GM12878 (cell line): ENCODE data around the gene CCSER1. TPM values are rescaled to one million over a fixed set of nuclear protein-coding genes. Genes with fewer than 3 reads are reported as not detected.
"Not testable (repeated sequence)": the region's sequence is repeated elsewhere in the genome, so short reads cannot be mapped to it uniquely, and the experiment has no call there.

Source experiments
- ATAC-seq: fragments of 200-7000 bp; cut with Tn5 transposase; 3 replicates; pipeline ENCODE4 v1.9.1; 2020; ENCODE audit warnings: mild to moderate bottlenecking, moderate library complexity
- BruUV-seq: library from RNA; stranded (reverse); fragments of 400-500 nt; replicated peaks from 2 replicates; lab custom pipeline; 2021; lab: Mats Ljungman, UMichigan
- CTCF ChIA-PET: fragments of 300-600 bp; sonication (Branson Sonifier 250); formaldehyde crosslinking; extraction: SDS; loops from one replicate; lab custom pipeline; 2021; ENCODE audit warnings: inconsistent platforms; lab: Yijun Ruan, JAX
- POLR2A ChIA-PET: fragments of 350-600 bp; formaldehyde crosslinking; extraction: SDS; loops from one replicate; lab custom pipeline; 2021; ENCODE audit warnings: inconsistent platforms; lab: Charles Lee
- RAD21 ChIA-PET: fragments of 300-600 bp; sonication (Branson Sonifier 250); formaldehyde crosslinking; loops from one replicate; lab custom pipeline; 2023; ENCODE audit warnings: antibody characterized with exemption; ENCODE audit not compliant: unreplicated experiment; lab: Charles Lee
- SMC1A ChIA-PET: fragments of 300-600 bp; sonication (Branson Sonifier 250); formaldehyde crosslinking; loops from one replicate; lab custom pipeline; 2023; ENCODE audit not compliant: unreplicated experiment, uncharacterized antibody; lab: Charles Lee
- DNase-seq: peaks from one replicate; pipeline ENCODE4 v3.0.0-alpha.2; 2011; ENCODE audit warnings: low read depth, low spot score
- FAIRE-seq: peaks from 3 replicates; lab custom pipeline; 2011; peaks lifted over from hg19 to GRCh38; lab: Jason Lieb, UNC
- H2AFZ ChIP-seq: 2 replicates; pipeline ENCODE4 v1.6.0; 2011; ENCODE audit warnings: low read depth, low read length, control low read depth; ENCODE audit not compliant: control insufficient read depth
- H3K27ac ChIP-seq: 2 replicates; pipeline ENCODE4 v1.5.1; 2011; ENCODE audit warnings: control low read depth; ENCODE audit not compliant: control insufficient read depth, insufficient read depth
- H3K27me3 ChIP-seq, 2 experiments: replicated peaks in 1 of 2; 2 replicates each; pipeline versions ENCODE4 v1.6.0 to v1.6.1; 2011; ENCODE audit warnings: low read length in 1 of 2; ENCODE audit not compliant: control insufficient read depth in 2 of 2, insufficient read depth in 2 of 2
- H3K36me3 ChIP-seq, 2 experiments: 2 replicates each; pipeline ENCODE4 v1.5.1; 2011; ENCODE audit warnings: low read length in 1 of 2; ENCODE audit not compliant: control insufficient read depth in 2 of 2, insufficient read depth in 2 of 2
- H3K4me1 ChIP-seq: 2 replicates; pipeline ENCODE4 v1.6.1; 2011; ENCODE audit warnings: mild to moderate bottlenecking, low read length, moderate library complexity, mixed read lengths; ENCODE audit not compliant: control insufficient read depth, insufficient read depth
- H3K4me2 ChIP-seq: 2 replicates; pipeline ENCODE4 v1.6.0; 2011; ENCODE audit warnings: control low read depth; ENCODE audit not compliant: control insufficient read depth, insufficient read depth
- H3K4me3 ChIP-seq: fragments of 200-600 bp; sonication (generic); 2 replicates; pipeline ENCODE4 v1.5.1; 2016
- H3K79me2 ChIP-seq: 2 replicates; pipeline ENCODE4 v1.6.0; 2011; ENCODE audit warnings: low read length; ENCODE audit not compliant: control insufficient read depth, insufficient read depth
- H3K9ac ChIP-seq: 2 replicates; pipeline ENCODE4 v1.8.0; 2011; ENCODE audit warnings: low read length, control low read depth, mixed read lengths; ENCODE audit not compliant: control insufficient read depth, insufficient read depth
- H3K9me3 ChIP-seq: replicated peaks from 3 replicates; pipeline ENCODE4 v1.5.1; 2011; ENCODE audit warnings: mild to moderate bottlenecking, low read length; ENCODE audit not compliant: control insufficient read depth, insufficient read depth
- H4K20me1 ChIP-seq: 2 replicates; pipeline ENCODE4 v1.6.0; 2011; ENCODE audit not compliant: control insufficient read depth, insufficient read depth
- BHLHE40 ChIP-seq, 2 experiments: fragments of 450-650 bp in 1 of 2; IDR thresholded peaks; 2 replicates each; pipeline ENCODE4 v1.6.1; 2011 to 2017; ENCODE audit warnings: low read depth in 2 of 2, borderline replicate concordance in 1 of 2, improper control_type of control experiment in 1 of 2, low read length in 1 of 2, mild to moderate bottlenecking in 1 of 2
- CHD4 ChIP-seq: fragments of 200-600 bp; sonication (generic); IDR thresholded peaks from 2 replicates; pipeline ENCODE4 v1.6.1; 2016; ENCODE audit warnings: mild to moderate bottlenecking
- IKZF1 ChIP-seq: fragments of 450-650 bp; conservative IDR thresholded peaks from 2 replicates; pipeline ENCODE4 v1.6.1; 2017; ENCODE audit warnings: antibody characterized with exemption, mild to moderate bottlenecking
- IRF3 ChIP-seq: fragments of 450-650 bp; IDR thresholded peaks from 2 replicates; pipeline ENCODE4 v1.6.1; 2014; ENCODE audit warnings: mild to moderate bottlenecking
- JUND ChIP-seq: IDR thresholded peaks from 2 replicates; pipeline ENCODE4 v1.6.1; 2012; ENCODE audit warnings: low read depth, mild to moderate bottlenecking, low read length, improper control_type of control experiment, moderate library complexity
- KDM1A ChIP-seq: fragments of 200-600 bp; sonication (generic); IDR thresholded peaks from 2 replicates; pipeline ENCODE4 v1.6.1; 2016; ENCODE audit warnings: borderline replicate concordance
- NFYB ChIP-seq: IDR thresholded peaks from 2 replicates; pipeline ENCODE4 v1.6.1; 2011; ENCODE audit warnings: low read depth, mild to moderate bottlenecking, low read length, improper control_type of control experiment, moderate library complexity; ENCODE audit not compliant: insufficient read depth
- NRF1 ChIP-seq: conservative IDR thresholded peaks from 2 replicates; pipeline ENCODE4 v1.6.1; 2011; ENCODE audit warnings: mild to moderate bottlenecking, low read depth, low read length, improper control_type of control experiment
- USF2 ChIP-seq: IDR thresholded peaks from 2 replicates; pipeline ENCODE4 v1.6.1; 2011; ENCODE audit warnings: low read depth, low read length, improper control_type of control experiment, borderline replicate concordance
- YBX1 ChIP-seq: fragments of 450-650 bp; IDR thresholded peaks from 2 replicates; pipeline ENCODE4 v1.6.1; 2016; ENCODE audit warnings: antibody characterized with exemption
- WGBS: methylation state at CpG from one replicate; pipeline ENCODE4 v1.1.6; 2016; ENCODE audit warnings: low lambda C conversion rate; ENCODE audit not compliant: insufficient replicate concordance, insufficient coverage; ENCODE audit errors: missing lambda C conversion rate; 5-methylcytosine and 5-hydroxymethylcytosine counted together
- in situ Hi-C: fragments of 300-500 bp; cut with MboI; formaldehyde crosslinking; loops from 9 replicates; pipeline ENCODE4 v1.14.3; 2018; ENCODE audit warnings: mixed read lengths
- intact Hi-C: fragments of 100-400 bp; cut with micrococcal nuclease; formaldehyde crosslinking; loops from one replicate; pipeline ENCODE4 v1.14.2; 2022; ENCODE audit not compliant: unreplicated experiment
- polyA plus RNA-seq, 11 experiments: library from polyadenylated mRNA; depleted of rRNA in 4 of 11; unstranded in 6 of 11; stranded (reverse) in 5 of 11; fragments of >200 nt; fragmentation: Nextera tagmentation in 4 of 11; fragmentation: Illumina TruSeq in 1 of 11; extraction: Ambion mirVana in 4 of 11; extraction: Trizol in 1 of 11; gene quantifications; 1 replicate in 1 of 11; 2 replicates in 10 of 11; pipeline versions ENCODE4 v1.2.1 to v1.2.3, GENCODE V29; 2011 to 2016; ENCODE audit warnings: inconsistent platforms in 2 of 11, missing spikeins in 2 of 11, low read depth in 1 of 11
- total RNA-seq, 4 experiments: library from RNA; depleted of rRNA in 3 of 4; stranded (reverse); fragments of >200 nt in 3 of 4; fragmentation: Illumina TruSeq in 1 of 4; extraction: Trizol in 1 of 4; gene quantifications; 2 replicates each; pipeline versions ENCODE4 v1.2.1 to v1.2.3, GENCODE V29; 2013 to 2021

The CCSER1 gene
- total and polyA plus RNA-seq, 10 of the 15 experiments (the other 5 are each of a cell fraction or from before 2014, with no cell fraction given), result 0.22 to 2.7 (median 1.0) TPM

GRCh38 chr4:90476586-90476985, 349.4 kb downstream of the CCSER1 start (continued):
- TF ChIP-seq IRF3 (no peak), CHD4 (no peak), KDM1A (no peak), NRF1 (no peak)

- H3K4me2 ChIP-seq, H4K20me1 ChIP-seq, H3K79me2 ChIP-seq, RAD21 ChIA-PET, FAIRE-seq, H3K4me1 ChIP-seq, ATAC-seq, intact Hi-C loops, POLR2A ChIA-PET, H3K27ac ChIP-seq, BruUV-seq, in situ Hi-C loops, H3K4me3 ChIP-seq, H3K9me3 ChIP-seq, H3K36me3 ChIP-seq, H2AFZ ChIP-seq, H3K27me3 ChIP-seq, CTCF ChIA-PET, H3K9ac ChIP-seq, DNase-seq: not testable (repeated sequence)
- SMC1A ChIA-PET, result interaction anchor here (1.0 kb wide), 1 partner anchor 457 kb away, joined by 4 read pairs; no protein-coding TSS in a partner anchor
- 31% methylated on average over 9 of the region's 9 CpGs for WGBS
These were observed 357.7 kb downstream of the CCSER1 start for GRCh38 chr4:90484894-90485293.

- CTCF ChIA-PET, result no interaction called here
- Histone ChIP-seq H3K4me1 (no peaks in the 10 kb centered on the region), H3K9me3 (no peaks in the 10 kb centered on the region)
These were observed 359.2 kb downstream of the CCSER1 start for GRCh38 chr4:90486346-90486745.

More at GRCh38 chr4:90486346-90486745, 359.2 kb downstream of the CCSER1 start:
- WGBS, result 0% methylated on average over 1 of the region's 1 CpG
- FAIRE-seq (no peak), ATAC-seq (no peak), DNase-seq (no peak)
- H2AFZ ChIP-seq, result no peak overlapping the region
- H3K4me2 ChIP-seq, result no peak overlapping the region
- H3K27me3 ChIP-seq, result no peaks in the 10 kb centered on the region
- H3K36me3 ChIP-seq, result no peaks in the 10 kb centered on the region
- no peak overlapping the region for H3K9ac ChIP-seq
- H3K79me2 ChIP-seq, result no peaks in the 10 kb centered on the region
- no peak overlapping the region for H3K27ac ChIP-seq
- H4K20me1 ChIP-seq, result no peaks in the 10 kb centered on the region
- intact Hi-C loops (no loop called here), in situ Hi-C loops (no loop called here)
- no peak overlapping the region for H3K4me3 ChIP-seq
- TF ChIP-seq IKZF1 (no peak), BHLHE40 (IDR thresholded peaks at IDR 0.05; ENCODE audit: borderline replicate concordance in 1 of 2, low read depth in 2 of 2, low read length in 1 of 2) (no peak), NFYB (no peak), JUND (no peak), USF2 (no peak), YBX1 (no peak)
- POLR2A ChIA-PET, result no interaction called here
- RAD21 ChIA-PET, result no interaction called here
- no TSS peak for BruUV-seq
- SMC1A ChIA-PET, result no interaction called here
